ENCODE results near the gene COPS9. TPM values are rescaled to one million over a fixed set of nuclear protein-coding genes. Genes with fewer than 3 reads are reported as not detected.

Gene COPS9
- total RNA-seq, 2 experiments from 2014 or later = 85.2 to 99.9 TPM

DNA sequence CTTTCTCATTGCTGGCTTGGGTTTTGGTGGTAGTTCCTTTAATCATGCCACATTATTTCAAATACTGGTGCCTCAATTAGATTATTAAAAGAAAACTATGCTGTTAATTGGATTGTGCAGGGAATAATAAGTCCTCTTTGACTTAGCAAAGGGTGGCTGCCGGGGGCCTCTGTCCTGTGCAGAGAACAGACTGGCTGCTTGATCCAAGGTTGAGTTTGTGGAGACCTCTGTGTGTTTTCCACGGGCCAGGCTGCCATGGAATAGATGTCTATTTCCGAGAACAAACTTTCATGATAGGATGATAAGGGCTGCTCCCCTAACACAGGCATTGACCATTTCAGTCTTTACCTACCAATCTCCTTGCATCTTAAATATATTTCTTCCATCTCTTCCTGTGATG is 34.8 kb upstream of the COPS9 start:
- Mint-ChIP-seq H3K4me1 (ENCODE audit: low read depth) (no peaks in the 10 kb centered on the region), H3K4me3 (no peak overlapping the region), H3K9me3 (no peaks in the 10 kb centered on the region), H3K27me3 (peaks cover 9% of the 10 kb centered on the region), H3K27ac (no peak overlapping the region), H3K36me3 (no peaks in the 10 kb centered on the region)
- intact Hi-C loops (cut with micrococcal nuclease) = no loop called here
- DNase-seq = no peak
- CTCF ChIA-PET = interaction anchor here (1.8 kb wide), 1 partner anchor 20 kb away, joined by 4 read pairs; no protein-coding TSS in a partner anchor
- POLR2A ChIA-PET = no interaction called here

DNA sequence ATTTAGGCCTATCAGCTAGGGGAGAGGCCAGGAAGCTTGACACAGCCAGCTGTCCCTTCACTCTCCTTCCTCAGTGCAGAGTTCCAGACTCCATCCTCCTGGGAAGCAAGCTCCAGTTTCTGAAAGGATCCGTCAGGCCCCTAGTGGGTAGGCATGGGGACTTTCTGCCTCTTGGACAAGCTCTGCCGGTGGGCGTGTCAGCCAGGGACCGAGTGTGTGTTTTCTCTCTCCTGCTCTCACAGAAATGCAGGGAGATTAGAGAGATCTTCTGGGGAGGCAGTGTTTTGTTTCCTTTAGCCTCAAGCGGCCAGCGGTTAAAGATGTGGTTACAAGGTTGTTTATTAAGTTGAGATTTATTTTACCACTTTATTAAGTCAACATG is 34.2 kb upstream of the COPS9 start:
- Mint-ChIP-seq H3K36me3 (no peaks in the 10 kb centered on the region), H3K9me3 (no peaks in the 10 kb centered on the region), H3K4me1 (ENCODE audit: low read depth) (no peaks in the 10 kb centered on the region), H3K27me3 (peaks cover 8% of the 10 kb centered on the region), H3K4me3 (no peak overlapping the region), H3K27ac (no peak overlapping the region)
- ChIA-PET CTCF (interaction anchor here (1.8 kb wide), 1 partner anchor 20 kb away, joined by 4 read pairs; no protein-coding TSS in a partner anchor), POLR2A (no interaction called here)
- intact Hi-C loops (cut with micrococcal nuclease) = no loop called here
- DNase-seq = no peak

DNA sequence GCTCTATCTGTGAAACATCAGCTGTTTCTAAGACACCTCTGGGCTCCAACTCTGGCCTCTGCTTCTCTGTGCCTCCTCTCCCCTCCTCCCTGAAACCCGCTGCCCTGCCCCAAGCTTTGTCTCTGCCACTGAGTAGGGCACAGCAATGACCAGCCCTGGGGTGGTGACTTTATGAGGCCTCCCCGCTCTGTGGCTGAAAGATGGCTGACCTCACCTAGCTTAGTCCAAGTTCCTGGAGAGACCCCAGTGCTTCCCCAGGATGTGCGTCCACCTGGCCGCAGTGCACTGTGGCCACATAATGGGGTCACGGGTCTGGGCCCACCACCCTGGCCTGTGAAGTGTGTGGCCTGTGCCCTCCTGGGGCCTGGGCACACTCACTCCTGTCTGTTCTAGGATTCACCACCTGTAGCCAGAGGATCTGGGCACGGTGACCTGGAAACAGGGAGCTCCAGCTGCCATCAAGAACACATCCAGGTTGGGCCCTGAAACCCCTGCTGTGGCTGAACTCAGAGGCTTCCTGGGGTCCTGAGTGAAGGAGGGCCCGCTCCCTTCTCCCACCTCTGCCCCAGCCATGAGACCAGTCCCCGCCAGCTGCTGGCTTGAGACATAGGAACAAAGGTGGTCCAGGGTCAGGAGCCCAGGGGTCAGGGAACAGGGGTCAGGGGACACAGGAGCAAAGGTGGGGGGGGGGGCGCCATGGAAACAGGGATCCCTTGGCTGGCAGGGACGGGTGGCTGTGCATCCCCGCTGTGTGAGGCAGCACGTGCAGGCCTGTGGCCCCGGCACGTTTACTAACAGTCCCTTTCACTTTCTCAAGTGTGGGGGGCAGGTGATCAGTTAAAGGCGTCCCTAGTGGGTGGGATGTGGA is 33.6 kb upstream of the COPS9 start:
- Mint-ChIP-seq H3K4me3 (no peak overlapping the region), H3K36me3 (no peaks in the 10 kb centered on the region), H3K4me1 (ENCODE audit: low read depth) (no peaks in the 10 kb centered on the region), H3K9me3 (no peaks in the 10 kb centered on the region), H3K27ac (no peak overlapping the region), H3K27me3 (peaks cover 9% of the 10 kb centered on the region)
- POLR2A ChIA-PET = no interaction called here
- CTCF ChIA-PET = interaction anchor here (1.8 kb wide), 1 partner anchor 19 kb away, joined by 4 read pairs; no protein-coding TSS in a partner anchor
- no peak for DNase-seq
- intact Hi-C loops (cut with micrococcal nuclease) = no loop called here

DNA sequence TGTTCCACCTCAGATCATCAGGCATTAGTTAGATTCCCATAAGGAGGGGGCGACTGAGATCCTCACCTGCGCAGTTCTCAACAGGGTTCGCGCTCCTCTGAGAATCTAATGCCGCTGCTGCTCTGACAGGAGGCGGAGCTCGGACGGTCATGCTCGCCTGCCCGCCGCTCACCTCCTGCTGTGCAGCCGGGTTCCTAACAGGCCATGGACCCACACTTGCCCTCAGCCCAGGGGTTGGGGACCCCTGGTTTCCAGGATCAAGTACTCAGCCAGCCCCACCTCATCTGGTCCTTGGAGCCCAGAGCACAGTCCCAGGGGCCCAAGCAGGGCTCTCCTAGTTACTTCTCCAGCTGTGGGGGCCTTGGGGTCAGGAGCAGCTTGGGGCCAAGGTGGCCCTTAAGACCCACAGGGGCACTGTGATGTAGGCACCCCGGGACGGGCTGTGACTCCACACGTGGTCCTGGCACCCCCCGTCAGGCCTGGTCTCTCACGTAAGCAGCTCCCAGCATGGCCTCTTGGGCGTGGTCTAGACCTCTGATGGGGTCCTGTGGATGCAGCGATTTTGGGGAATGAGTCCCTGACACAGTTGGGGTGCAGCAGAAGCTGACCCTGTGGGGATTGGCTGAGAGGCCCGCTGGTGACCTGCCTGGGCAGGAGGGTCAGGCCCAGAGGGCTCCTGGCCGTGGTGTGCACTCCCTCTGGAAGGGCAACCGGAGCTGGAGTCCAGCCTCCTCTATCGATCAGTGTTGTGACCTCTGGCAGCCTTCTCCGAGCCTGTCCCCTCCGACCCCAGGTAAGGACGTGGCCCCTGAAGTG is 32.6 kb upstream of the COPS9 start:
- H3K27ac Mint-ChIP-seq = no peak overlapping the region
- no peaks in the 10 kb centered on the region for H3K4me1 Mint-ChIP-seq (ENCODE audit: low read depth)
- H3K27me3 Mint-ChIP-seq = peaks cover 9% of the 10 kb centered on the region
- H3K4me3 Mint-ChIP-seq = no peak overlapping the region
- intact Hi-C loops (cut with micrococcal nuclease) = no loop called here
- no peak for DNase-seq
- H3K36me3 Mint-ChIP-seq = no peaks in the 10 kb centered on the region
- ChIA-PET POLR2A (no interaction called here), CTCF (interaction anchor here (1.8 kb wide), 1 partner anchor 18 kb away, joined by 4 read pairs; no protein-coding TSS in a partner anchor)
- peaks cover 3% of the 10 kb centered on the region for H3K9me3 Mint-ChIP-seq

DNA sequence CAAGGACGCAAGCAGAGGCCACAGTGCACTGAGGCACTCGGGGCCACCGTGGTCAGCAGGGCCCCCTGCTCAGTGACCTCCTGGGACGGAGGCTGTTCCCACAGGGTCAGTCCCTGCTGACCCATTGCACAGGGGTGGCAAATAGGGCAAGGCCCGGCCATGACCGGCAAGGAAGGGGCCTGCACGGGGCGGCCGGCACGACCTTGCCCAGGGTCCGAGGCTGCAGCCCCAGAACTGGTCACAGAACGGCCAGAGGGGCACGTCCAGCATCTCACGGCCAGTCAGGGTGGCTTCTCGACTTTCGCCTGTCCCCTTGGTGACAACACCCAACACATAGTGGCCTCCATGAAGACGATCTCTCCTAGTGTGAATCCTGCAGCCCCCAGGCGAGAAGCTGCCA is 31.9 kb upstream of the COPS9 start:
- peaks cover 9% of the 10 kb centered on the region for H3K27me3 Mint-ChIP-seq
- peaks cover 3% of the 10 kb centered on the region for H3K9me3 Mint-ChIP-seq
- H3K4me1 Mint-ChIP-seq (ENCODE audit: low read depth) = no peaks in the 10 kb centered on the region
- intact Hi-C loops (cut with micrococcal nuclease) = no loop called here
- ChIA-PET POLR2A (no interaction called here), CTCF (no interaction called here)
- H3K27ac Mint-ChIP-seq = no peak overlapping the region
- no peak for DNase-seq
- no peaks in the 10 kb centered on the region for H3K36me3 Mint-ChIP-seq
- H3K4me3 Mint-ChIP-seq = no peak overlapping the region

DNA sequence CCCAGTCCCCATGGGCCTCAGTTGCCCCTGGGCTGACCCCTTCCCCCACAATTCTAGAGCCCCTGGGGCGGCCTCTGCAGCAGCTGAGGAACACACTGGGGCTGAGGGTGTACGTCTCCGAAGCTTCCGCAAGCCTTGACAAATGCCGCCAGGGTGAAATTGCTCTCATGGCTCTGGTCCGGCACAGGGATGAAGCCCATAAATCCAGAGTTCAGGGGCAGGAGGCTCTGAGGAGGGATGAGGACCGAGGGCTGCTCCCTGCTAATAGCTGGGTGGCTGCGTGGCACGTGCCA is 31.4 kb upstream of the COPS9 start:
- Mint-ChIP-seq H3K9me3 (peaks cover 3% of the 10 kb centered on the region), H3K36me3 (no peaks in the 10 kb centered on the region), H3K27me3 (peaks cover 9% of the 10 kb centered on the region), H3K4me1 (ENCODE audit: low read depth) (no peaks in the 10 kb centered on the region), H3K4me3 (no peak overlapping the region), H3K27ac (no peak overlapping the region)
- intact Hi-C loops (cut with micrococcal nuclease) = no loop called here
- ChIA-PET POLR2A (no interaction called here), CTCF (no interaction called here)
- no peak for DNase-seq

DNA sequence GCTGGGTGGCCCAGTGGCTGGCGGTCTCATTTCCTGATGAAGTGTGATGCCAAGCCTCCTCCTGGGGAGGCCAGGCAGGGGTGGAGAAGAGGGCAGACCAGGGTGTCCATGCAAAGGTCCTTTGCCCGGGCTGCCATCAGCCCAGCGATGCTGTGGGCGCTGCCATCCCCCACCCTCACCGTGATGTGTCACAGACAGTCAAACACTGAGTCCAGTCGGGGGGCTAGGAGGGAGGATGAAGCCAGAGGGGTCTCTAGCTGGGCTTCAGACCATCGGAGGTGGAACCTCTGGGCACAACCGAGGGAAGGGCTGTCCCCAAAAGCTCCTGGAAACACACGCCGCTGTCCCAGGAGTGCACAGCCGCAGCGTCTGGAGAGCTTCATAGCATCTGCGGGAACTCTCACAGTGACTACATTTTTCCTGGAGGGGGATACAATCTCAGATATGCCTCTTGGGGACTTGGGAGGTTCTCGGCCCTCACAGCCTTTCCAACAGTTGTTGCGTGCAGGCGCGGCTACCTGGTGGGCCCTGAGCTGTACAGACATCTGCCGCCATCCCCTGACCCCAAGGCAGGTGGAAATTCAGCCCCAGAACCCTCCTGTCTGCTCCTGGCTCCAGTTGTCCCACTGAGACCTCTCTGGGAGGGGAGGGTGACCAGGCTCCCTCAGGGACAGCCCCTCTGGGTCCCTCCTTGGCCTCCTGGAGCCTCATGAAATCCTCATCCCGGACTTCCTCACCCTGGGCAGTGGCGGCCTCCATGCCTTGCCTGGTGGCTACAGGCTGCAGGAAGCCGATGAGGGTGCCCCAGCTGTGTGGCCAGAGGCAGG is 30.9 kb upstream of the COPS9 start:
- Mint-ChIP-seq H3K27ac (no peak overlapping the region), H3K4me1 (ENCODE audit: low read depth) (no peaks in the 10 kb centered on the region), H3K27me3 (peaks cover 9% of the 10 kb centered on the region)

DNA sequence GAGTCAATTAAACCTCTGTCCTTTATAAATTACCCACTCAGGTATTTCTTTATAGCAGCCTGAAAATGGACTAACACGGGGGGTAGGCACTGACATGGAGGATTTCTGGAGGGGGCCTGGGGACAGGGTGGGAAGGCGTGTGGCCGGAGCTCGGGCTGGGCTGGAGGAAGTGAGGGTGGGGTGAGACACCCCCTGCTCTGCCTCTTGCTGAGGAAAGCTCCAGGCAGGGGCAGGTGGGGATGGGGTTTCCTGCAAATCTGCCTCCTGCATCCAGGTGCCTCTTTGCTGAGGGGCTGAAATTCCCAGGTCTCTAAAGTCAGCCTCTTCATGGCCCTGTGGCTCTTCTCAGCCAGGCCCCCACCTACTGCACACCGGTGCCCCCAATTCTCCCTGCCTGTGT is 30.1 kb upstream of the COPS9 start:
- intact Hi-C loops (cut with micrococcal nuclease) = no loop called here
- POLR2A ChIA-PET = no interaction called here
- Mint-ChIP-seq H3K4me3 (no peak overlapping the region), H3K27ac (no peak overlapping the region), H3K4me1 (ENCODE audit: low read depth) (no peaks in the 10 kb centered on the region), H3K9me3 (peaks cover 3% of the 10 kb centered on the region), H3K27me3 (peaks cover 11% of the 10 kb centered on the region), H3K36me3 (no peaks in the 10 kb centered on the region)
- no peak for DNase-seq
- CTCF ChIA-PET = no interaction called here

More for the DNA sequence above, 30.9 kb upstream of the COPS9 start:
- H3K9me3 Mint-ChIP-seq = peaks cover 3% of the 10 kb centered on the region
- ChIA-PET POLR2A (no interaction called here), CTCF (no interaction called here)
- DNase-seq = no peak
- no peaks in the 10 kb centered on the region for H3K36me3 Mint-ChIP-seq
- intact Hi-C loops (cut with micrococcal nuclease) = no loop called here
- H3K4me3 Mint-ChIP-seq = no peak overlapping the region

DNA sequence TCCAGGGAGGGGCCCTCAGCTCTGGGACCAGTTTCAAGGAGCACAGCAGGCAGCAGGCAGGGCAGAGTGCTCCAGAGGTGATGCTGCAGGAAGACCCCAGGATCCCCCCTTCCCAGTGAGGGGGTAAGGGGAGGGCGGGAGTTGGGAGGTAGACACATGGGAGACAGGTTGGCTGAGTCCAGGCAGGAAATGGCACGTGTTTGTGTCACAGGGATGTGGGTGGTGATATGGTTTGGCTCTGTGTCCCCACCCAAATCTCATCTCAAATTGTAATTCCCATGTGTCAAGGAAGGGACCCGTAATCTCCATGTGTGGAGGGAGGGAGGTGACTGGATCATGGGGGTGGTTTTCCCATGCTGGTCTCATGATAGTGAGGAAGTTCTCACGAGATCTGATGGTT is 29.6 kb upstream of the COPS9 start:
- intact Hi-C loops (cut with micrococcal nuclease) = no loop called here
- Mint-ChIP-seq H3K27me3 (peaks cover 11% of the 10 kb centered on the region), H3K27ac (no peak overlapping the region), H3K4me3 (no peak overlapping the region), H3K9me3 (peaks cover 3% of the 10 kb centered on the region), H3K36me3 (no peaks in the 10 kb centered on the region), H3K4me1 (ENCODE audit: low read depth) (no peaks in the 10 kb centered on the region)
- CTCF ChIA-PET = no interaction called here
- POLR2A ChIA-PET = no interaction called here
- no peak for DNase-seq

DNA sequence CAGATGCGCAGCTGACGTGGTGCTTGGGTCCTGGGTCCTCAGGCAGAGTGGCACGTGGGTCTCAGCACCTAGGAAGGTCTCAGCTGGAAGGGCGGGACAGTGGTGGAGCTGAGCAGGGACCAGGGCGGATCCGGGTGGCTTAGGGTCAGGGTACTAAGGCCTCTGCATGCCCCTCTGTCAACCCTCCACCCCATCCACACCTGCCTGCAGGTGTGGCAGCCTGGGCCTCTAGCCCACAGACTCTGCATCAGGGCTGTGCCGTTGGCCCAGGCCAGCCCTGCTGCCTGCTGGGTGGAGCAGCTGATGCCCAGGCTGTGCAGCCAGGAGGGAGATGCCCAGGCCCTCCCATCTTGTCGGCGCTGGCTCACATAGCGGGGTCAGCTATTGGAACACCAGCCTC is 28.9 kb upstream of the COPS9 start:
- Mint-ChIP-seq H3K4me1 (ENCODE audit: low read depth) (no peaks in the 10 kb centered on the region), H3K9me3 (peaks cover 3% of the 10 kb centered on the region), H3K4me3 (no peak overlapping the region), H3K27ac (no peak overlapping the region), H3K27me3 (peaks cover 11% of the 10 kb centered on the region), H3K36me3 (no peaks in the 10 kb centered on the region)
- intact Hi-C loops (cut with micrococcal nuclease) = no loop called here
- ChIA-PET CTCF (no interaction called here), POLR2A (no interaction called here)
- DNase-seq = no peak

DNA sequence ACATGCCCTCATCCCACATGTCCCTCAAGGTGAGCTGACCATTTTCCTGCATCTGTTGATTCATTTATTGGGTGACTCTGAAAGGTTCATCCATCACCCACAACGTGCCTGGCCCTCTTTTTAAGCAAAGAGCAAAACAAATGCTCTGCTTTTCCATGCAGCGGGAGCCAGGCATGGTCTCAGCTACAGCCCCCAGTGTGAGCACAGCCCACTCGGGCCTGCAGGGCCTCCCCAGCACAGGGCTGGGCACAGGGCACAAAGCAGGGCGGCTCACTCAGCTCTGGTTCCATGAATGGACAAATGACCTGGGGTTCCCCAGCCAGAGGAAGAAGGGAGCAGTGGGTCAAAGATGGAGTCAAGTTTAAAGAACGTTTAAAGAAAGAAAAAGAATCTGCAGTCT is 28.5 kb upstream of the COPS9 start:
- H3K36me3 Mint-ChIP-seq = no peaks in the 10 kb centered on the region
- CTCF ChIA-PET = no interaction called here
- H3K4me1 Mint-ChIP-seq (ENCODE audit: low read depth) = no peaks in the 10 kb centered on the region
- peaks cover 11% of the 10 kb centered on the region for H3K27me3 Mint-ChIP-seq
- no peak overlapping the region for H3K4me3 Mint-ChIP-seq
- intact Hi-C loops (cut with micrococcal nuclease) = no loop called here
- no peak overlapping the region for H3K27ac Mint-ChIP-seq
- peaks cover 3% of the 10 kb centered on the region for H3K9me3 Mint-ChIP-seq
- no peak for DNase-seq
- POLR2A ChIA-PET = no interaction called here

DNA sequence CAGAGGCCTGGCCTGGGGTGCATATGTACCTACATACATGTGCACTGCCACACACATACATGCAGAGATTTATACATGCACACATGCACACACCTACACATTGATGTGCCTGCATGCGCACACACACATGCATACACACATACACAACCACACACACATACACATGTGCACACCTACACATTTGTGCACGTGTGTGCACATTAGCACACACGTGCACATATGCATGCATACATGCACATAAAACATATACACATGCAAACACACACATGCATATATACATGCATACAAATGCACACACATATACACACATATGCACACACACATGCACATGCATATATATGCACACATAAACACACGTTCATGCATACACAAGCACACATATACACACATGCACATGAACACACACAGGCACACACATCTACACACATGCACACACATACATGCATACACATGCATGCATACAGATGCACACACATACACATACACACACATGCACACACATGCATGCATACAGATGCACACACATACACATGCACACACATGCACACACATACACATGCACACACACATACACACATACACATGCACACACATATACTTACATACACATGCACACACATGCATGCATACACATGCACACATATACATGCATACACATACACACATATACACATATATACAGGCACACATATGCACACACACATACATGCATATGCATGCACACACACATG is 27.9 kb upstream of the COPS9 start:
- H3K9me3 Mint-ChIP-seq = peaks cover 3% of the 10 kb centered on the region

More for the DNA sequence above, 27.9 kb upstream of the COPS9 start:
- H3K27ac Mint-ChIP-seq = no peak overlapping the region
- H3K36me3 Mint-ChIP-seq = no peaks in the 10 kb centered on the region
- CTCF ChIA-PET = no interaction called here
- H3K4me1 Mint-ChIP-seq (ENCODE audit: low read depth) = no peaks in the 10 kb centered on the region
- peaks cover 11% of the 10 kb centered on the region for H3K27me3 Mint-ChIP-seq
- H3K4me3 Mint-ChIP-seq = no peak overlapping the region
- intact Hi-C loops (cut with micrococcal nuclease) = no loop called here
- DNase-seq = no peak
- POLR2A ChIA-PET = no interaction called here

Data from activated CD4-positive, alpha-beta memory T cell treated with anti-CD3 and anti-CD28 coated beads for 36 hours (primary cell).